Gastroesophageal sphincter (tissue), 3 donors: ENCODE data around the gene CASQ2.

ENCODE experiments used
- CTCF ChIP-seq, 4 experiments: fragments of 200-600 bp in 2 of 4; fragments of 450-650 bp in 2 of 4; sonication (generic) in 1 of 4; IDR thresholded peaks; one replicate each; pipeline ENCODE4 v1.5.1; 2017 to 2019; ENCODE audit warnings: antibody characterized with exemption in 4 of 4, mild to moderate bottlenecking in 2 of 4, moderate library complexity in 2 of 4
- EP300 ChIP-seq: sonication (generic); formaldehyde crosslinking; IDR thresholded peaks from one replicate; pipeline ENCODE4 v1.6.1; 2017; ENCODE audit warnings: antibody characterized with exemption, mild to moderate bottlenecking
- POLR2A ChIP-seq, 2 donors: fragments of 450-650 bp; IDR thresholded peaks; one replicate each; pipeline ENCODE4 v1.6.1; 2017; ENCODE audit warnings: antibody characterized with exemption in 2 of 2, mild to moderate bottlenecking in 2 of 2, moderate library complexity in 1 of 2
- POLR2AphosphoS5 ChIP-seq: sonication (generic); formaldehyde crosslinking; IDR thresholded peaks from one replicate; pipeline ENCODE4 v1.6.1; 2017; ENCODE audit warnings: antibody characterized with exemption

GRCh38 chr1:115694805-115695204, 73.7 kb downstream of the CASQ2 start:
- TF ChIP-seq CTCF (IDR thresholded peaks at IDR 0.05) (no peak), POLR2AphosphoS5 (no peak), POLR2A (IDR thresholded peaks at IDR 0.05) (no peak), EP300 (no peak)
